ENCODE data around the gene GVQW3. TPM values are rescaled to one million over a fixed set of nuclear protein-coding genes. Genes with fewer than 3 reads are reported as not detected.
A peak's percentile ranks its signal among the peaks of the same experiment; 100 is the strongest.

Gene GVQW3
- total and polyA plus RNA-seq, 2 of the 13 experiments (the other 11 are each of a cell fraction or from before 2014, with no cell fraction given): 5.0 to 5.6 TPM

- TF ChIP-seq ZNF253 (CRISPR knock-in tag; IDR thresholded peaks at IDR 0.05; ENCODE audit: borderline replicate concordance): no peak
- TF ChIP-seq RCOR2 (CRISPR knock-in tag; IDR thresholded peaks at IDR 0.05): no peak
- no peak for TF ChIP-seq ZBTB37 (CRISPR knock-in tag; IDR thresholded peaks at IDR 0.05)
- peak; percentile 80 for TF ChIP-seq THAP9 (CRISPR knock-in tag; IDR thresholded peaks at IDR 0.05; ENCODE audit: borderline replicate concordance)
- TF ChIP-seq ZNF317 (CRISPR knock-in tag; IDR thresholded peaks at IDR 0.05): peak; percentile 81; the same call in 1 of the 2 replicates
- peak; percentile 23; the same call in 1 of the 2 replicates for TF ChIP-seq ZNF563 (CRISPR knock-in tag; IDR thresholded peaks at IDR 0.05)
- TF ChIP-seq, protein P1, sequence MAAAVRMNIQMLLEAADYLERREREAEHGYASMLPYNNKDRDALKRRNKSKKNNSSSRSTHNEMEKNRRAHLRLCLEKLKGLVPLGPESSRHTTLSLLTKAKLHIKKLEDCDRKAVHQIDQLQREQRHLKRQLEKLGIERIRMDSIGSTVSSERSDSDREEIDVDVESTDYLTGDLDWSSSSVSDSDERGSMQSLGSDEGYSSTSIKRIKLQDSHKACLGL (CRISPR knock-in tag; IDR thresholded peaks at IDR 0.05): 0 out of 2 replicates have a peak, but pooled peaks have one; percentile 55
- TF ChIP-seq TAF1 (CRISPR knock-in tag; IDR thresholded peaks at IDR 0.05): peak; percentile 99
- no peak for TF ChIP-seq FOSL1 (CRISPR knock-in tag; IDR thresholded peaks at IDR 0.05; ENCODE audit: borderline replicate concordance)
- peak; percentile 20; the same call in 1 of the 2 replicates for TF ChIP-seq ZBTB20 (CRISPR knock-in tag; IDR thresholded peaks at IDR 0.05; ENCODE audit: borderline replicate concordance, low read depth)
- TF ChIP-seq FUBP1 (CRISPR knock-in tag; IDR thresholded peaks at IDR 0.05; ENCODE audit: borderline replicate concordance): no peak
- TF ChIP-seq BRCA1 (CRISPR knock-in tag; IDR thresholded peaks at IDR 0.05): no peak
- TF ChIP-seq ZNF674 (CRISPR knock-in tag; IDR thresholded peaks at IDR 0.05; ENCODE audit: low read depth): no peak
- TF ChIP-seq HDAC2 (CRISPR knock-in tag; IDR thresholded peaks at IDR 0.05): peak; percentile 61
- no peak for TF ChIP-seq NFKB2 (CRISPR knock-in tag; IDR thresholded peaks at IDR 0.05; ENCODE audit: borderline replicate concordance)
- peak; percentile 83 for TF ChIP-seq MXD4 (CRISPR knock-in tag; IDR thresholded peaks at IDR 0.05)
- 0 out of 2 replicates have a peak, but pooled peaks have one; percentile 26 for TF ChIP-seq ZNF556 (CRISPR knock-in tag; IDR thresholded peaks at IDR 0.05; ENCODE audit: borderline replicate concordance)
- no peak for TF ChIP-seq ZNF180 (CRISPR knock-in tag; IDR thresholded peaks at IDR 0.05; ENCODE audit: borderline replicate concordance, low read depth)
- TF ChIP-seq CENPT (CRISPR knock-in tag; IDR thresholded peaks at IDR 0.05; ENCODE audit: low read depth): no peak
- peak; percentile 16 to 29; a peak in 1 of 4 replicates for TF ChIP-seq EP300 (IDR thresholded peaks at IDR 0.05; ENCODE audit: low read depth in 2 of 2, low read length in 2 of 2)
- TF ChIP-seq EP300 (CRISPR knock-in tag; IDR thresholded peaks at IDR 0.05; ENCODE audit: borderline replicate concordance): no peak
Observed at GRCh38 chr11:76444384-76445120, 63.4 kb downstream of the GVQW3 start, which contains the start of gene EMSY (continued).
